HFFc6 (cell line): ENCODE results near the gene NUP153. TPM values are rescaled to one million over a fixed set of nuclear protein-coding genes. Genes with fewer than 3 reads are reported as not detected.

Source experiments
- DNase-seq: peaks from one replicate; pipeline ENCODE4 v3.0.0-alpha.2; 2018
- H3K27ac Mint-ChIP-seq: 2 replicates; pipeline ENCODE4 v1.8.0; 2020; ENCODE audit warnings: mild to moderate bottlenecking, mixed read lengths
- H3K27me3 Mint-ChIP-seq: 2 replicates; pipeline ENCODE4 v1.8.0; 2021; ENCODE audit warnings: mild to moderate bottlenecking, moderate library complexity, mixed read lengths; ENCODE audit not compliant: insufficient read depth
- H3K36me3 Mint-ChIP-seq: 2 replicates; pipeline ENCODE4 v1.8.0; 2021; ENCODE audit warnings: low read depth, mixed read lengths
- H3K4me1 Mint-ChIP-seq: 2 replicates; pipeline ENCODE4 v1.8.0; 2020; ENCODE audit warnings: low read depth, mixed read lengths
- H3K4me3 Mint-ChIP-seq: 2 replicates; pipeline ENCODE4 v1.8.0; 2020; ENCODE audit warnings: mild to moderate bottlenecking, moderate library complexity, mixed read lengths
- H3K9me3 Mint-ChIP-seq: 2 replicates; pipeline ENCODE4 v1.8.0; 2020; ENCODE audit warnings: mild to moderate bottlenecking, mixed read lengths
- CTCF ChIP-seq: fragments of 200-600 bp; sonication (generic); IDR thresholded peaks from 2 replicates; pipeline ENCODE4 v1.5.0; 2021; ENCODE audit warnings: antibody characterized with exemption, mild to moderate bottlenecking
- total RNA-seq, 6 experiments: library from RNA; stranded (reverse); fragmentation: NEBNext Ultra II Directional; extraction: Animal tissue kit (Norgen Biotek cat#: 25700); gene quantifications; 2 replicates in 1 of 6; 3 replicates in 5 of 6; pipeline ENCODE4 v1.2.3, GENCODE V29; 2021

Gene NUP153
- total RNA-seq, 6 experiments from 2014 or later = 32.9 to 42.0 (median 37.1) TPM

GRCh38 chr6:17683428-17683827 is 23.3 kb downstream of the NUP153 start:
- H3K27ac Mint-ChIP-seq = no peak overlapping the region; the same call in 1 of the 2 replicates
- TF ChIP-seq CTCF = no peak
- H3K36me3 Mint-ChIP-seq = peaks cover 50% of the 10 kb centered on the region
- no peak overlapping the region for H3K4me3 Mint-ChIP-seq
- H3K27me3 Mint-ChIP-seq = no peaks in the 10 kb centered on the region; the same call in none of the 2 replicates
- DNase-seq = no peak
- H3K9me3 Mint-ChIP-seq = no peaks in the 10 kb centered on the region
- H3K4me1 Mint-ChIP-seq = peaks cover 35% of the 10 kb centered on the region

DNA sequence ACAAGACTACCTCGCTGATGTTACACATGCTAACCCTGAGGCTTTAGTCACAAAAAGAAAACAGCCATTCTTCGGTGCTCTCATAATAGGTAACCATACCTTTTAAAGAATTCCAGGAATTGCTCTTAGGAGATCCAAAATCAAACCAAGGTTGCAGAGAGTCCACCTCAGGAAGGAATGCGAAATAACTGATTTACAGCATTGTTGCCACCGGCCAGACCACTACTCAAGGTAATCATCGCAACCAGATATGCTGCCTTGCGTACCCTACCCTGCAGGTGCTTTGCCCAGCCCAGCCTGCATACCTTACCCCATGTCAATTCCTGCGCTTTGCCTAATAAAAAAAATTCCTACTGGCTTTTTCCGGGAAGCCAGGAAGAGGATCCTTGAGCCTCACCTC is 27.0 kb downstream of the NUP153 start:
- no peaks in the 10 kb centered on the region for H3K9me3 Mint-ChIP-seq
- H3K27ac Mint-ChIP-seq = no peak overlapping the region
- peaks cover 29% of the 10 kb centered on the region for H3K36me3 Mint-ChIP-seq
- no peaks in the 10 kb centered on the region; the same call in 1 of the 2 replicates for H3K27me3 Mint-ChIP-seq
- H3K4me3 Mint-ChIP-seq = no peak overlapping the region
- DNase-seq = no peak
- H3K4me1 Mint-ChIP-seq = peaks cover 17% of the 10 kb centered on the region
- no peak for TF ChIP-seq CTCF

DNA sequence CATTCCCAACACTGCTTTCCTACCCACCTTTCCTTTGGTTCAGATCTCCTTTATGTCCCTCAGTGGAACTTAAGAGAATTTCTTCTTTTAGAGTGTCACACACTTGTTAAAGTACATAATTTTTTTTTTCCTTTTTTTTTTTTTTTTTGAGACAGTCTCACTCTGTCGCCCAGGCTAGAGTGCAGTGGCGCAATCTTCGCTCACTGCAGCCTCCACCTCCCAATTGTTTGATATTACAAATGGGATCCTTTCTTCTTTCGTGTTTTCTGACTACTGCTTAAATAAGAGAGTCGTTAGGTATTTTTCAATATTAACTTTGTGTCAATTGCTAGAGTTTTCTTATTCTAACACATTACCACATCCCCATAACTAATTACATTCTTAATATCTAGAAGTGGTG is 29.1 kb downstream of the NUP153 start:
- Mint-ChIP-seq H3K4me1 (no peaks in the 10 kb centered on the region), H3K9me3 (no peaks in the 10 kb centered on the region), H3K27me3 (no peaks in the 10 kb centered on the region; the same call in 1 of the 2 replicates), H3K4me3 (no peak overlapping the region), H3K27ac (no peak overlapping the region), H3K36me3 (peaks cover 25% of the 10 kb centered on the region)
- TF ChIP-seq CTCF = no peak
- DNase-seq = no peak

- no peaks in the 10 kb centered on the region for H3K9me3 Mint-ChIP-seq
- H3K4me3 Mint-ChIP-seq = no peak overlapping the region
- H3K36me3 Mint-ChIP-seq = peaks cover 33% of the 10 kb centered on the region
- no peaks in the 10 kb centered on the region for H3K4me1 Mint-ChIP-seq
- DNase-seq = no peak
- no peak overlapping the region for H3K27ac Mint-ChIP-seq
- TF ChIP-seq CTCF = no peak
- no peaks in the 10 kb centered on the region for H3K27me3 Mint-ChIP-seq
These were observed 33.0 kb downstream of the NUP153 start for GRCh38 chr6:17673543-17674254.

GRCh38 chr6:17672064-17672718 is 34.5 kb downstream of the NUP153 start:
- peaks cover 36% of the 10 kb centered on the region for H3K36me3 Mint-ChIP-seq
- no peaks in the 10 kb centered on the region for H3K4me1 Mint-ChIP-seq
- H3K27ac Mint-ChIP-seq = no peak overlapping the region
- H3K4me3 Mint-ChIP-seq = no peak overlapping the region
- no peaks in the 10 kb centered on the region for H3K27me3 Mint-ChIP-seq
- no peaks in the 10 kb centered on the region for H3K9me3 Mint-ChIP-seq
- TF ChIP-seq CTCF = no peak
- no peak for DNase-seq
